HG02798 (cell line): ENCODE measurements around the gene KIAA1958.
"Not testable (repeated sequence)": the region's sequence is repeated elsewhere in the genome, so short reads cannot be mapped to it uniquely, and the experiment has no call there.

ENCODE experiments used
- ATAC-seq: cut with Tn5 transposase; IDR thresholded peaks from one replicate; pipeline ENCODE4 v1.9.1; 2021; ENCODE audit warnings: mild to moderate bottlenecking; ENCODE audit not compliant: unreplicated experiment, poor library complexity

KIAA1958 gene

DNA sequence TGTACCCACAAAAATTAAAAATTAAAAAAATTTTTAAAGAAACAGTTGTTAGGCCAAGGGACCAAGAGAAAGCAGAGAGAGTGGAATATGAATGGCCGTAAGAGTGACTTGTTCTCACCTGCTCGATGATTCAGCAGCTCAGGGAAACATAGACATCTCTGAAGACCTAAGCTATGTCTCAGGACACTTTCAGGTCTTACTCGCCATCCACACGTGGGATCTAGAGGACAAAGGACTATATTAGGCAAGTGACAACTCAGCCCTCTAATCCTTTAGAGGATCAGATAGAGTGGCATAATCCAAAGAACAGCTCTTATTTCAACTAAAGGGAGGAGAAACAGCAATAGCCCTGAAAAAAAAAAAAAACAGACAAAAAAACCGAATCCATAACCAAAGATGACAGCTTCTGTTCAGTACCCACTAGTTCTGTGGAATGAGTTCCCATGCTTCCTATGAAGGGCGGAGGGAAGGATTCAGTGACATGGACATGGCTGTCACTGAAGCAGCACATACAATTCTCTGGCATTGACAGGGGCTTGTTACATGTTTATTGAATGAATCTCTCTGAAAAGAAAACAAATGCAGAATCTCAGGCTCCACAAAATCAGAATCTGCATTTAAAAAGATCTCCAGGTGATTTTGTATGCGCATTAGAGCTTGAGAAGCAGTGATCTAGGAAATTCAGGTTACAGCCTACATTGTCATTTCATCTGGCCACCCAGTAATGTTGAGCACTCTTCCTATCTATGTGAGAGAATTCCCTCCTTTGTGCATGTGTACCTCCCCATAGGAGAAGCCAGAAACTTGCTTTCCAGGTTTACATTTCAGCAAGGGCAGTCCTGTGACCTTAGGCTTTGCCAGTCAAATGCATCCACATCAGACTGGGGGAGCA, 96.0 kb downstream of the KIAA1958 start:
- no peak for ATAC-seq

DNA sequence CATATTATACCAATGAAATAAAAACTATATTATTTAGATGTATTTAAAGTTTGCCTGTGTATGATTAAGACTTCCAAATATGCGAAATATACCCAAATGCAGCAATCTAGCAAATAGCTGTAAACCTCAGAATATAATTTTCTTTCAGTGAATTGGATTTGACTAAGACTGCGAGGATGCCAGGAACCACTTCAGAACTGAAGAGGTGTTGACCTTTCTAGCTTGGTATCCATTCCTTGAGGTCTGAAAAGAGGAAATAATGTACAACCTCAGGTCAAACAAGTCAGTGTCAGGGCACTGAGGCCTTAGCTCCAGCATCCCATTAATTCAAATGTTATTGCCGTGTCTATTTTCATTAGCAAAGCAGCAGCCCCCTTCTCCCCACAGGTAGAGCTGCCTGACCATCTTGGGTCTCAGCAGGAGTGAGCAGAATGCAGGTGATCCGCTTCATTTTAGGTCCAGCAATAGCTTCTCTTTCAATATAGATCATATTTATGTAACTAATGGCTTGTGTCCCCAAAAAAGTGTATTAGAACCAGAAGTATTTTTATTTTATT, 100.0 kb downstream of the KIAA1958 start:
- ATAC-seq = no peak

DNA sequence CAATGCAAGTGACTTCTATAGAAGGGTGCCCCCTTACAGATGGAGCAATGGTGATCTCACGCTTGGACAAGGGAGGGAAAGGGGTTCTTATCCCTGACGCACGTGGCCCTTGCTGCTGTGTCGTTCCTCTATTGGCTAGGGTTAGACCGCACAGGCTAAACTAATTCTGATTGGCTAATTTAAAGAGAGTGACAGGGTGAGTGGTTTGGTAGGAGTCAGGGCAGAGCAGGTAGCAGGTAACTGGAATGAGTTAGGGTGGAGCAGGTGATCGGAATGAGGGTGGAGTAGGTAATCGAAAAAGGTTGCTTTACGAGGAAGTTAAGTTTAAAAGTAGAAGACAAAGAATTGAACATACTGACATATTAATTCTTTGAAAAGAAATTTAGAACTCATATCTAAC, 105.2 kb downstream of the KIAA1958 start:
- not testable (repeated sequence) for ATAC-seq

DNA sequence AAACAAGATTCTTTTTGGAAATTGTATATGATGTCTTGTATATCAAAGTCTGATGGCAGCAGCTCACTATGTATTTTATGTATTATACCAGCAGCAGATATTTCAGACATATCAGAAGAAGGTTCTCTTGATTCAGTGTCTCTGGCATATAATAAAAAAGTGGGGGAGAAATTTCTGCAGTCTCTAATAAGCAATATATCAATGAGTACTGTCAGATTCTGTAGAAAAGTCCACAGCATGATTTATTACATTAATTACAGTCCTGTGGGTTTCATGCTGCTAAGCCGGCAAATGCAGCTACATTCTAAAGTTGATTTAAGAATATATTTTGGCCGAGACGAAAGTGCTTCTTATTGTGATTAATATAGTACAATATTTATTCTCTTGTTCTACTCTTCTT, 113.1 kb downstream of the KIAA1958 start:
- ATAC-seq = no peak

DNA sequence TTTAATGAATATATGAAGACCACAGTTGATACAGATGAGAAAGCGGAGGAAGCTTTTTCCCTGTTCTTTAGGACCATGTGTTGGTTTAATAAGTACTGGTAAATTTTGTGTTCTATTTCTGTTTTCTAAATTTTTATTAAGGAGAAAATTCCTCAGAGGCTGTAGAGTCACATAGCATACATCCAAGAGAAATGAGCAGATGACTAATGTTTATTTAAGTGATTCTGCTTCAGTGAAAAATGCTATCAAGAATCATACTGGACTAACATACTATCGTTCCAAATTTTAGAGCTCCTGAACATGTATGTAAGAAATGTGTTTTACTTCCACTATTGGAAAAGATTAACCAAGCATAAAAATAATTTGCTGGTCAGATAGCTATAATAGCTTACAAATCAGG, 115.0 kb downstream of the KIAA1958 start:
- ATAC-seq = no peak

DNA sequence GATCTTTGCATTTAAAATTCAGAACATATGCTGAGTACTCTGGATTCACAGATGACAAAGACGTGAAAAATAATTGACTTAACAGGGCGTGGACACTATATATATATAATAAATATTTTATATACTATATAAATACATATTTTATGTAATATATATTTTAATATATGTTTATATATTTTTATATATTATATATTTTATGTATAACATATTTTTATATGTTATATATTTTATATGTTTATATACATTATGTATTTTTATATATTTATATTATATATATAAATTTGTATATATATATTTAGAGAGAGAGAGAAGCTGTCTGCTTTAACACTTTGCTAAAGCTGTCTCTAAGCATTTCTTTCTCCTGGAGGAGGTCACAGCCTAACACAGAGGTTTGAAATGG, 118.2 kb downstream of the KIAA1958 start:
- ATAC-seq = no peak

DNA sequence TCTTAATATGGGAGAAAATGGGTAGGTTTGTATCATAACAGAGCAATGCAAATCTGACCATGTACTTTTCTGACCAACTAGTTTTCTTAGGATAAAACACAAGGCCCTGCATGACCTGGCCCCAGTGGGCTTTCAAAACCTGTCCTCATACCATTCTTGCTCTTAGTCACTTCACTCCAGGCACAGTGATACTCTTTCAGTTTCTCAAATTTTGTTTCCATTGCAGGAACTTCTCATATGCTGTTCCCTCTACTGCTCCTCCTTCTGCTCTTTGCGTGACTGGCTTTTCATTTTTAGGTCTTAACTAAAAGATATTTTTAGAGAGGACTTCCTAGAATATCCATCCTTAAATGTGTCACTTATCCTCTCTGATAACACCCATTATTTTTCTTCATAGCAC, 118.9 kb downstream of the KIAA1958 start:
- peak; percentile 87 for ATAC-seq

DNA sequence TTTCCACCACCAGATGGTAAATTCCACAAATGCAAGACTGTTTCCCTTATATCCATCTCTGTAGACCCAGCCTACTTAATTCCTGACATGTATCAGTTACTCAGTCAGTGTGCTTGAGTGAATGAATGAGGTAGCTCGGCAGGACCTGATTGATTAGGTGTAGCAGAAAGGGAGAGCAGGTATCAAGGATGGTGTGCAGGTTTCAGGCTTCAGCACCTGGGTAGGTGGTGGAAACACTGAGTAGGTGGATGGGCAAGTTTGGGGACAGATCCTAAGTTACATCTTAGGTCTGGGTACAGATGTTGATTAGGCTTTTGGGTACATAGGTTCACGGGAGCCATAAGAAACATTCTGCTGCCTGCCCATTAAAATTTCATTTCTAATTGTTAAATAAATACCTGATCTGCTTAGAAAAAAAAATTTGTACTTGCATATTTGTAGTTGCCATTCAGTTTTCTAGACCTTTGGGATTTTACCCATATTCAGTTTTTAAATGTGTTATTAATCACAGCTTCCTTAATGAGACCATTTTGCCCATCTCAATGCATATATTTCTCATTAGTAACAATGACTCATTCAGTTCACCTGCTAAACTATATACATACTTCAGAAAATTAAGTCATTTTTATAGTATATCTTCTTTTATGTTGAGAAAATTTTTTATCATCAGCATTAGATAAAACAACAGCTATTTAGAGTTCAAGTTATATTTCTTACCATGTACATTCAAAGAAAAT, 119.5 kb downstream of the KIAA1958 start:
- ATAC-seq = peak; percentile 35

DNA sequence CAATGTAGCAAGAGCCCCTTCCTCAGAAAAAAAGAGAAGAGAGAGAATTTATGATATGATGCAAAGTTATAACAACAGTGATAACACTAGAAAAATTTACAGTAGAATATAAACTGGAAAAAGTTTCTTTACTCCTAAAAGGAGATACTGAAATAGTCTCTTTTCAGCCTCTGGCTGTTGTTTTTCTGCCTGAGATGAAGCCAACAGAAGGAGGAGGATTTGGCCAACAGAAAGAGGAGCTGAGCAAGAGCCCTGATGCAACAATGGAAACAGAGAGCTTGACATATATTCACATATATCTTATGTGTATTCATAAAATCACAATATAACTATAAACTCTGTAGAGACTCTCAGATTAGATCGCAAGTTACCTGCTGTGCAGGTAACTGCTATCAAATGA, 122.2 kb downstream of the KIAA1958 start:
- ATAC-seq = no peak

DNA sequence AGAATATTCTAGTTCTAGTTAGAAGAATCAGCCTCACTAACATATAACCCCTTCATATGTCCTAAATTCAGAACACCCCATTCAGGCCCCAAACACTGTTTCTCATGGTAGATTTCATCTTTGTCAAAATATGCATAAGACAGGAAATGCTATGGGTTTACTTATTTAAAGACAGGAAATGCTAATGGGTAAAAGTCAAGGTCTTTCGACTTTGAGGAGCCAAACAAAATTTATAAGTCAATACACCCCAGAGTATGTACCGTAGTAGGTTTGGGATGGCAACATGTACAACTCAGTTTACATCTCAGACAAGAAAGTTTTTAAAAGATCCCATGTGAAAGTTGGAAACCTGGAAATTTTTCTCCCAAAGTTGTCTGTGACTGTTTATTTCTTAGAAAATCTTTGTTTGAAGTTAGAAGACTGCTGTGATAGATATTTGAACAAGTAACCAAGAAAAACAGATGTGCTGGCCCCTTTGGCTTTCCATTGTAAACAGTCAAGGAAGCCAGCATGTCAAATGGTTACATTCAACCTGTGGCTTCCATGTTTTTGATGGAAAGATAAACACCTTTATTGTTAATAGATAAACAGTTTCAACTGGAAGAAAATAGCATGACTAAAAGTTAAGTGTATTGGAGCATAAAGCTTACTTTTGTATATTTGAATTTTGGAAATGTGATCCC, 129.1 kb downstream of the KIAA1958 start:
- ATAC-seq = no peak

DNA sequence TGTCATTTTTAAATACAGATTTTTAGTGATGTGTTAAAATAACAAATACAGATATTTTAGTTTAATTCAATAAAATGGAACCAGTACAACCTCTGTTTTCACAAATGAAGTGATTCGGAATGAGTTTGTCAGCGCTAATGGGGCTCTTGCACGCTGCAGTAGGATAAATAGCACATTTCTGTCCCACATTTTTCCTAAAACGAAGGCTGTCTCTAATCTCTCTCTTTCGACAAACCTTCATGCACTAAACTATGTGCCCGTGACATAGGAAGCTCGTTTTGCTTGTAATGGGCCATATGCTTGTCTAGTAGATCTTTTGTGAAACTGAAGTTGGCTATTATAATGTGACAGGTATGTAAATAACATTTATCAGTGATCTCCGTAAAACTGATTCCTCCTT, 130.7 kb downstream of the KIAA1958 start:
- no peak for ATAC-seq

DNA sequence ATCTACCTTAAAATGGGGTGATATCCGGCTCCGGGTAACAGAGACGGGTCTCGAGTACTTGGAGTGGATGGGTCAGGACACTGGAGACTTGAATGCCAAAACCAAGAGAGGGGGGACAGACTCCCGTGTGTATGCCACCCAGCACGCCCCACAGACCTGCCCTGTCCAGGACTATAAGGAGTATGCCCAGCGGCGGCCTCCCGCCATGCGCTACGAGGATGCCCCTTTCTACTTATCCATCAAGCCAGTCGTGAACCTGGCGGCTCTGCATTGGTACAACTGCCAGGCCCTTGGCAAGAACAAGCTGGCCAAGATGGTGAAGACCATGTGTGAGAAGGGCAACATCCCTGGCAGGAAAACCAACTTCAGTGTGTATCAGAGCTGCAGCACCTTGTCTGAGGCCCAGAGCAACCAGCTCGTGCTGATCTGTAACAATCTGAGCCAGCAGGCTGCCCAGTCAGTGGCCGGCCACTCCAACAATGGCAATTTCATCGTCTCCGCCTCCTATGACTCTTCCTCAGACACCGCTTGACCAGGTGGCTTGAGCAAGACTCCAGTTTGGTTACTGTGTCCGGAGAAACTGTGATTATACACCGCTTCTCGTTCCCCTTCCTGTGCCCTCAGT, 131.9 kb downstream of the KIAA1958 start:
- no peak for ATAC-seq

DNA sequence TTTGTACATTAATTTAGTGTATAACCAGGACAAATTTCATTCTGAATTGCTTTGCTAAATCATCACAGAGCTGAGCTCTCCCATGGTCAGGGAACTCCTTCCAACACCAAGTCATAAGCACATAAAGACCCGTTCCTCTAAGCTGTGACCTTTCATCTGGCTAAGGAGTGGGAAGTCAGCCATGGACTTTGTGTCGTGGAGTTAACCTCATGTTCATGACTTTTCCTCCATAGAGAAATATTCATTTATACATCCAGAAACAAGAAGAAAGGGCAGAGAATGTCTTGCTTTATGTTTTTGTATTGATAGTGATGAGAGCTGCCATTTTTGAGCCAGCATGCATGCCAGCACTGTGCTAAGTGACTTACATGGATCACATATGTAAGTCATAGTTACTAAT, 133.8 kb downstream of the KIAA1958 start:
- no peak for ATAC-seq

DNA sequence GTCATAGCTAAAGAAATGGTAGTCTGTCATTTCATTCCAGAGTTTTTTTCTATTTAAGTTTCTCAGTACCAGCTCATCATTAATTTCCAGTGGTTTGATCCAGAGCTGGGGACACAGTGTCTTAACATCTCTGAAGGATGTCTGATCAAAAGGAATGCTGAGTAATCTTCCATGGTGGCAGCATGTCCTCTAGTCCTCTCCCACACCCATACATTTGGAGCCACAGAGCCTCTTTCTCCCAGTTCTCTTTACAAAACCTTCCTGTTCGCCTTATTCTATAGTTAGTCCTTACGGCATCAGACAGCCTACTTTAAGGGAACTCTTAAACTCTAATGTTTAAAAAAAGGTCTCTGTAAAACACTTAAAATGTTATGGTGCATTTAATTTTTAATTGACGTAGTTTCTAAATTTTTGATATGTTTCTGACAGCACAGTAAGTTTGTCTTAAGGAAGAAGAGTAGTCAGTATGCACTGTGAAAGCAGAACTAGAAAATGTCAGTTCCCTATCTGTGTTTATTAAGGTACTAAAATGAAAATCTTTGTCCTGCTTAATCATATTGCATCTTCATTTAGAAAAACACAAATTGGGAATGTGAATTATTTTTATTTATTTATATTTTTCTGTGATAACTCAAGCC, 134.5 kb downstream of the KIAA1958 start:
- no peak for ATAC-seq

DNA sequence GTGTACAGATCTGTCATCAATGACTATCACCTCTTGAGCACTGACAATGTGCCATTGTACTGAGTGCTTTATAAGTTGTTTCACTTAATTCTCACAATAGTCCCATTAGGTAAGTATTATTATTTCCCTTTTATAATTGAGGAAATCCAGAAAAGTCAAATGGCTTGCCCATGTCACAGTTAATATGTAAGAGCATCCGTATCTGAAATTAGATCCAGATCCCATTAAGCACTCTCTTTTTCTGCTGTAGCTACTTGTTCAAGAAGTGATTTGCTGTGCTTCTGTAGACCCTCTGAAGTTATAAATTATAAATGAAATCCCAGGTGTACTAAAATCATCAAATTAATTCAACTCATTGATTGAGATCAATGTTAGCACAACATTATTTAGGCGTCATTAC, 136.6 kb downstream of the KIAA1958 start:
- no peak for ATAC-seq

DNA sequence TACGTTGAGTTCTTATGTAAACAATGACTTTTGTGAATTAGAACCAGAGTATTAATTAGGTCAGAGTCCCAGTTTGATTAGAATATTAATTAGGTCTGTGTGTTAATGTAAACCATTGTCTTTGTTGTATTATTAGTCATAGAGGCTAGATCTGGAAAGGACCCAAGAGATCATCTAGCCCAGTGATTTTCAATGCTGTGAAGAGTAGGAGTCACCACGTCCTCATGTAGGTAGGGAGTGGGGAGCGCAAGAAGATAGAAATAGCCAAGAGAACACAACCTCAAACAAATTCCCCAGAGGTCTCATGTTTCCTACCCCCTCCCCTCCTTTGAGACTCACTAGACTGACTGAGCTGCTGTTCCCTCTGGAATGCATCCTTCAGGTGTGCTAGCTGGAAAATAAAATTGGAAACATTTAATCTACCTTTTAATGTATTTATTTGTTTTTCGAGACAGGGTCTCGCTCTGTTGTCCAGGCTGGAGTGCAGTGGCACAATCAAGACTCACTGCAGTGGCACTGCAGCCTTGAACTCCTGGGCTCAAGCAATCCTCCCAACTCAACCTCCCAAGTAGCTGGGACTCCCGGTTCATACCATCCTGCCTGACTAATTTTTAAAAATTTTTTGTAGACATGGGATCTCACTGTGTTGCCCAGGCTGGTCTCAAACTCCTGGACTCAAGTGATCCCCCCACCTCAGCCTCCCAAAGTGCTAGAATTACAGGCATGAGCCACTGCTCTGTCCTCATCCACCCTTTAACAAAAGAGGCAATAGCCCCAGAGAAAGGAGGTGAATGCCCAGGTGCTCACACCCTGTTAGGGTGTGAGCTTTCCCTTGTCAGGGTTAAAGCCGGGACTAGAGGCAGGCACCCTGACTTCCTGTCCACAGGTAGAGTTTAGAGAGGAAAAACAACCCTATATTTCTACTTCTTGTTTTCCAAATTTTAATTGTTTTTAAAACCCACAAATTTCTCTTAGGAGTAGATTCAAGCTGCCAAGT, 138.4 kb downstream of the KIAA1958 start:
- no peak for ATAC-seq

DNA sequence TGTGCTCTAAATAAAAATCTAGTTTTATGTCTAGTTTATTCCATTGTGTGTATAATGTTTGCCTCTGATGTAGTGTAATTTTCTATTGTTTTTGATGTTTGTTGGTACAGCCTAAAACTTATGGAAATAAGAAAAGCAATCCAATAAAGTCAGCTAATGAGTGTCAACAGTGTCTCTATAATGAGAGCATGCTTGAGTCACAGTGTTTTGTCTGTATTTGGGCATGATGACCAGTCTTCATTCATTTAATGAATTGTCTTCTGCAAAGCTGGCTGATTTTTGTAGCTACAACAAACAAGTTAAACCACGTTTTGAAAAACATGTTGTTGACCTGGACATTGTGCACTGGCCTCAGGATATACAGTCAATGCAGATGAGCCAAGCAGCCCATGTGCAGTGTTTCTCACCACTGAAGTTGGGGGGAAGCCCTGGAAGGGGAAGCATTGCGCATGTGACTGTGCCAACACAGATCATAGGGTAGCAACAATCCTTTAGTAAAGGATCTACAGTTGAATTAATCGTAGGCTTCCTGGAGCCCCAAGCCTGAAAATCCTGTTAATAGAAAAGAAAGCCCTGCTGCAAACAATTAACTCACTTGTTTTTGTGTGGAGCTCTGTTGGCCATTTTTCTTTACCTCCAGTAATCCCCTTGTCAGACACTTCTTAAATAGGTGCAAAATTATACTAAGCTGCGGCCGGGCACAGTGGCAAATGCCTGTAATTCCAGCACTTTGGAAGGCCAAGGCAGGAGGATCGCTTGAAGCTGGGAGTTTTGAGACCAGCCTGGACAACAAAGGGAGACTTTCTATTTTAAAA, 143.3 kb downstream of the KIAA1958 start:
- ATAC-seq = no peak
